ENCODE data around the gene ZNF511. TPM values are rescaled to one million over a fixed set of nuclear protein-coding genes. Genes with fewer than 3 reads are reported as not detected.

Gene ZNF511
- total and polyA plus RNA-seq, 9 of the 15 experiments (the other 6 are each of a cell fraction or from before 2014, with no cell fraction given), result 0.61 to 69.3 (median 40.1) TPM

GRCh38 chr10:133357285-133358161, 48.8 kb downstream of the ZNF511 start, which contains the start of gene FUOM (continued):
- TF ChIP-seq TRIM25 (IDR thresholded peaks at IDR 0.05; ENCODE audit: borderline replicate concordance), result no peak
- no peak for TF ChIP-seq TEAD2 (tag; IDR thresholded peaks at IDR 0.05)
- no peak for TF ChIP-seq IRF2 (CRISPR knock-in tag; IDR thresholded peaks at IDR 0.05)
- TF ChIP-seq ZBTB34 (CRISPR knock-in tag; IDR thresholded peaks at IDR 0.05), result no peak
- TF ChIP-seq MCM3 (IDR thresholded peaks at IDR 0.05), result no peak
- TF ChIP-seq NR4A1 (CRISPR knock-in tag; IDR thresholded peaks at IDR 0.05), result no peak
- TF ChIP-seq NR4A1 (tag; IDR thresholded peaks at IDR 0.05), result no peak
- peak; percentile 81 for TF ChIP-seq GABPB1 (CRISPR knock-in tag; IDR thresholded peaks at IDR 0.05)
- no peak for TF ChIP-seq SRSF3 (IDR thresholded peaks at IDR 0.05; ENCODE audit: insufficient read depth, low read length)
- TF ChIP-seq OTX1 (CRISPR knock-in tag; IDR thresholded peaks at IDR 0.05), result no peak
- TF ChIP-seq ARID3B (CRISPR knock-in tag; IDR thresholded peaks at IDR 0.05; ENCODE audit: borderline replicate concordance), result no peak
- no peak for TF ChIP-seq NFRKB (IDR thresholded peaks at IDR 0.05; ENCODE audit: low read depth)
- TF ChIP-seq SAFB (IDR thresholded peaks at IDR 0.05; ENCODE audit: borderline replicate concordance, low read depth, low read length), result no peak
- no peak for TF ChIP-seq JUNB (CRISPR knock-in tag; conservative IDR thresholded peaks at IDR 0.05)
- TF ChIP-seq MIER1 (IDR thresholded peaks at IDR 0.05; ENCODE audit: low read depth), result no peak
- TF ChIP-seq PYGO2 (tag; IDR thresholded peaks at IDR 0.05), result no peak
- no peak for TF ChIP-seq STAT5A (IDR thresholded peaks at IDR 0.05; ENCODE audit: borderline replicate concordance, low read length)
- no peak for TF ChIP-seq CCAR2 (IDR thresholded peaks at IDR 0.05; ENCODE audit: low read depth, low read length)
- TF ChIP-seq RBFOX2 (IDR thresholded peaks at IDR 0.05; ENCODE audit: low read depth, low read length), result peak; percentile 72
- no peak for TF ChIP-seq GATA2 (CRISPR knock-in tag; IDR thresholded peaks at IDR 0.05)
- no peak for TF ChIP-seq NCOR1 (IDR thresholded peaks at IDR 0.05)
- TF ChIP-seq SUPT5H (IDR thresholded peaks at IDR 0.05), result peak; percentile 68
- TF ChIP-seq PHB2 (IDR thresholded peaks at IDR 0.05; ENCODE audit: low read depth), result no peak
- TF ChIP-seq CHD4 (IDR thresholded peaks at IDR 0.05; ENCODE audit: insufficient read depth, insufficient replicate concordance, low read depth, low read length, poor library complexity, severe bottlenecking), result no peak

Measured in K562 (cell line).